Esophagus muscularis mucosa (tissue), 4 donors: ENCODE results near the gene CCDC102B. TPM values are rescaled to one million over a fixed set of nuclear protein-coding genes. Genes with fewer than 3 reads are reported as not detected.

Experiments used
- DNase-seq: peaks from one replicate; pipeline ENCODE4 v3.0.0-alpha.2; 2017; ENCODE audit errors: extremely low spot score
- H3K27ac ChIP-seq, 4 donors: fragments of 200-600 bp; sonication (generic); replicated peaks in 1 of 4; 1 replicate in 3 of 4; 2 replicates in 1 of 4; pipeline ENCODE4 v1.5.1; 2016 to 2019; ENCODE audit warnings: mild to moderate bottlenecking in 1 of 4
- H3K27me3 ChIP-seq, 4 donors: fragments of 200-600 bp; sonication (generic); one replicate each; pipeline versions ENCODE4 v1.5.1 to v1.6.0; 2016 to 2019
- H3K36me3 ChIP-seq, 4 donors: fragments of 200-600 bp; sonication (generic); one replicate each; pipeline ENCODE4 v1.5.1; 2016 to 2019
- H3K4me1 ChIP-seq, 4 donors: fragments of 200-600 bp; sonication (generic); one replicate each; pipeline ENCODE4 v1.5.1; 2016 to 2019
- H3K4me3 ChIP-seq, 4 donors: fragments of 200-600 bp; sonication (generic); 1 replicate in 2 of 4; 2 replicates in 2 of 4; pipeline ENCODE4 v1.5.1; 2016 to 2019; ENCODE audit warnings: mild to moderate bottlenecking in 4 of 4, moderate library complexity in 1 of 4
- H3K9me3 ChIP-seq, 4 donors: fragments of 200-600 bp; sonication (generic); 1 replicate in 3 of 4; 2 replicates in 1 of 4; pipeline ENCODE4 v1.5.1; 2016 to 2019
- EP300 ChIP-seq: sonication (generic); formaldehyde crosslinking; IDR thresholded peaks from one replicate; pipeline ENCODE4 v1.6.1; 2017; ENCODE audit warnings: antibody characterized with exemption
- POLR2A ChIP-seq: fragments of 450-650 bp; IDR thresholded peaks from one replicate; pipeline ENCODE4 v1.6.1; 2017; ENCODE audit warnings: antibody characterized with exemption, moderate library complexity, mild to moderate bottlenecking, low read depth
- POLR2AphosphoS5 ChIP-seq, 2 donors: sonication (generic); formaldehyde crosslinking; IDR thresholded peaks; one replicate each; pipeline ENCODE4 v1.6.1; 2017; ENCODE audit warnings: antibody characterized with exemption in 2 of 2
- WGBS: methylation state at CpG from one replicate; pipeline ENCODE4 v1.1.5; 2018; 5-methylcytosine and 5-hydroxymethylcytosine counted together
- intact Hi-C: fragments of 100-400 bp; cut with DNase I; formaldehyde crosslinking; loops from one replicate; pipeline ENCODE4 v1.15.1; 2023
- total RNA-seq, 4 donors: library from RNA; depleted of rRNA; stranded (reverse); fragments of >200 nt; gene quantifications; one replicate each; pipeline versions ENCODE4 v1.1.0 to v1.2.1, GENCODE V29; 2016
- TF ChIP-seq, protein P1 (sequence below), 3 experiments: fragments of 200-600 bp in 2 of 3; fragments of 450-650 bp in 1 of 3; sonication (generic) in 2 of 3; IDR thresholded peaks; one replicate each; pipeline ENCODE4 v1.5.1; 2017 to 2019; ENCODE audit warnings: antibody characterized with exemption in 3 of 3, mild to moderate bottlenecking in 2 of 3, moderate library complexity in 1 of 3

Gene CCDC102B
- total RNA-seq, 4 donors from 2014 or later: 3.0 to 6.8 (median 4.8) TPM

DNA sequence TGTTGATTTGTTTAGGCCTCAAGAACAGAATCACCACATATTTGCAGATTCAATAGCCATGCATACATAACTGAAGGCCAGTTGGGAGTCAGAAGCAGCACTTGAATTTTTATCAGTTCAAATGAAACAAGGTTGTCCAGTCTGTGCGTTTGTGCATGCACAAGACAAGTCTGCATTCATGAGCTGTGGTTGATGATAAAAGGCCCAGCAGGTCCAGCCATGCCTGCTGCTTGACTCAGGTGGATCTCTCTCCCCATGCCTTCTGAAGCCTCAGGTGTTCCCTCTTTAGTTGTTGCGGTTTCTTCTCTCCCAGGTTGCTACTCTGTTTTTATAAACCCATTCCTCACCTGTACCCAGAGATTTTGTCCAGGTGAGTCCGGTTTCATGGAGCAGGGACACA lies 124.5 kb downstream of the CCDC102B start:
- whole genome bisulfite sequencing: 95% methylated on average over 3 of the region's 3 CpGs
- Histone ChIP-seq H3K4me3 (no peak overlapping the region), H3K27ac (no peak overlapping the region), H3K36me3 (no peaks in the 10 kb centered on the region), H3K4me1 (no peaks in the 10 kb centered on the region), H3K27me3 (no peaks in the 10 kb centered on the region), H3K9me3 (no peaks in the 10 kb centered on the region)
- no peak for DNase-seq
- TF ChIP-seq POLR2A (no peak), EP300 (no peak), POLR2AphosphoS5 (IDR thresholded peaks at IDR 0.05) (no peak)
- TF ChIP-seq, protein P1, sequence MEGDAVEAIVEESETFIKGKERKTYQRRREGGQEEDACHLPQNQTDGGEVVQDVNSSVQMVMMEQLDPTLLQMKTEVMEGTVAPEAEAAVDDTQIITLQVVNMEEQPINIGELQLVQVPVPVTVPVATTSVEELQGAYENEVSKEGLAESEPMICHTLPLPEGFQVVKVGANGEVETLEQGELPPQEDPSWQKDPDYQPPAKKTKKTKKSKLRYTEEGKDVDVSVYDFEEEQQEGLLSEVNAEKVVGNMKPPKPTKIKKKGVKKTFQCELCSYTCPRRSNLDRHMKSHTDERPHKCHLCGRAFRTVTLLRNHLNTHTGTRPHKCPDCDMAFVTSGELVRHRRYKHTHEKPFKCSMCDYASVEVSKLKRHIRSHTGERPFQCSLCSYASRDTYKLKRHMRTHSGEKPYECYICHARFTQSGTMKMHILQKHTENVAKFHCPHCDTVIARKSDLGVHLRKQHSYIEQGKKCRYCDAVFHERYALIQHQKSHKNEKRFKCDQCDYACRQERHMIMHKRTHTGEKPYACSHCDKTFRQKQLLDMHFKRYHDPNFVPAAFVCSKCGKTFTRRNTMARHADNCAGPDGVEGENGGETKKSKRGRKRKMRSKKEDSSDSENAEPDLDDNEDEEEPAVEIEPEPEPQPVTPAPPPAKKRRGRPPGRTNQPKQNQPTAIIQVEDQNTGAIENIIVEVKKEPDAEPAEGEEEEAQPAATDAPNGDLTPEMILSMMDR (IDR thresholded peaks at IDR 0.05): no peak
- intact Hi-C loops: no loop called here

DNA sequence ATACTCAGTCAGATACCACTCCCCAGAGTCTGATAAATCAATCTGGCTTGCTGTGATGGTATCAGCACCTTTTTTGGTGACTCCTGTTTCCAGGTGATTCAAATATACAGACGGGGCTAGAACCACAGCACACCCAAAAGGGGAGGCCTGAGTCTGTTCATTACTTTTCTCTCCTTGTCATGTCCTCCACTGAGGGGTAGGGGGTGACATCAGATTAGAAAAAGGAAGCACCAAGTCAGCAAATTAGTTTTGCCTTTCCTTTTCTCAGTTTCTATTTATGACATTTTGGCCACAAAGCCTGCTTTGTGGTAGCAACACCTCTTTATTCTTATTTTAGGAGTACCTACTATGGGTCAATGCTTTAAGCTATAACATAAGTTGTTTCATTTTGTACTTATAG lies 127.4 kb downstream of the CCDC102B start:
- intact Hi-C loops: no loop called here
- Histone ChIP-seq H3K27ac (no peak overlapping the region), H3K9me3 (no peaks in the 10 kb centered on the region), H3K36me3 (no peaks in the 10 kb centered on the region), H3K4me3 (no peak overlapping the region), H3K4me1 (no peaks in the 10 kb centered on the region), H3K27me3 (no peaks in the 10 kb centered on the region)
- TF ChIP-seq, protein P1 (IDR thresholded peaks at IDR 0.05): no peak
- TF ChIP-seq EP300 (no peak), POLR2A (no peak), POLR2AphosphoS5 (IDR thresholded peaks at IDR 0.05) (no peak)
- WGBS: 21% methylated on average over 1 of the region's 1 CpG
- no peak for DNase-seq

DNA sequence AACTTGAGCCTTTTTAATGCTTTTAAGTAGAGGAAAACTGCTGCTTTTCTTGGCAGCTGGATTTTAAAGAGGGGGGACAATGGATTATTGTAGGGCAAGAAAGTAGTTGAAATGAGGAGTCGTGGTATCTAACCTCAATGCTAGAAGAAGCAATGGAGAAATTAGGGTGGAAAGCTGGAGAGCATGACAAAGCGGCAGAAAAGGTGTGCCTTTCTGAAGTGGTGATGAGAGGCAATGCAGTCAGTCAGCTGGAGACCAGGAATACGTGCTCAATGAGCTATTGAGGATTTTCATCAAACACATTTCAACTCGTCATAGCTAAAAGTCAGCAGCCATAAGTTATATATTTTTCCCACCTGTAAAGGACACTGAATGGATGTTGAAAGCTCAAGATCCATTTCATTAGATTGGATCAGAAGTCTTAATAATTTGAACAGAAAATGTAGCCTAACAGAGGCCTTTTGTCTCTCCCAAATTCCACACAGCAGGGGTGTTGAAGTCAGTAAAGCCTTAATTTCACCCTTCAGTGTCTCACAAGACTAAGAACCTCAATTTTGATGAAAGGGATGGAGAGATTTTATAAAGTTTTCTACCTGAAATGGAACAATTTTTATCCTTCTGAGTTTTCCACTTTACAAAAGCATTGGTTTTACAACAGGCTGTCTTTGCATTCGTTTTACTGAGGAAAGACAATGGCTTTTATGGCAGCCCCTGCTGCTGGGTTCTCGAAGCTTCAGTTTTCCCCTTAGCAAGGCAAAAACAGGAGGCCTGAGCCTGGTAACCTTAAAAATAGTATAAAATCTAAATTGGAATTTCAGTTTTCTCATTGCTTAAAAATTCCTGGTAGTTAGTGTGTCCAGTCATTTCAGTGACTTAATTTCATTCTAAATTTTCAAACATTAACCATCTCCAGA lies 131.1 kb downstream of the CCDC102B start:
- 75% methylated on average over 6 of the region's 6 CpGs for WGBS
- no peaks in the 10 kb centered on the region for H3K27me3 ChIP-seq
- H3K4me1 ChIP-seq: no peaks in the 10 kb centered on the region
- no peak for DNase-seq
- intact Hi-C loops: no loop called here
- H3K4me3 ChIP-seq: no peak overlapping the region
- no peak overlapping the region for H3K27ac ChIP-seq
- H3K9me3 ChIP-seq: no peaks in the 10 kb centered on the region
- H3K36me3 ChIP-seq: no peaks in the 10 kb centered on the region
- TF ChIP-seq EP300 (no peak), POLR2A (no peak), POLR2AphosphoS5 (IDR thresholded peaks at IDR 0.05) (no peak)
- TF ChIP-seq, protein P1 (IDR thresholded peaks at IDR 0.05): no peak

DNA sequence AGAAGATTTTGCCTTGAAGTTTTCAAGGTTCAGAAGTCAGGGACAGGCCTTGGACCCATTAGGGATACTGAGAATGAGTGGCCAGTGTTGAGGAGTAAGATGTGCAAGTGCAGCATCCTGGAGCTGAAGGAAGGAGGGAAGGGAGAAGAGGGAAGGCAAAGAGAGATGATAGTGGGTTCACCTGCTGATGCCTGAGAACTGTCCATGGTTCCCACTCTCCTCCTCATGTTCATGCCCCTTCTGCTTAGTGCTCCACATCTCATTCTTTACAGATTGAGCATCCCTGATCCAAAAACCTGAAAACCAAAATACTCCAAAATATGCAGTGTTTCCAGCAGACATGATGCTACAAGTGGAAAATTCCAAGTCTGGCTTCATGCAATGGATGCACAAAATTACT lies 137.8 kb downstream of the CCDC102B start:
- Histone ChIP-seq H3K4me3 (no peak overlapping the region), H3K4me1 (no peaks in the 10 kb centered on the region), H3K27ac (no peak overlapping the region), H3K36me3 (no peaks in the 10 kb centered on the region), H3K9me3 (no peaks in the 10 kb centered on the region), H3K27me3 (no peaks in the 10 kb centered on the region)
- TF ChIP-seq POLR2AphosphoS5 (IDR thresholded peaks at IDR 0.05) (no peak), POLR2A (no peak), EP300 (no peak)
- TF ChIP-seq, protein P1 (IDR thresholded peaks at IDR 0.05): no peak
- intact Hi-C loops: no loop called here
- no peak for DNase-seq
